IMR-90 (cell line): ENCODE data around the gene P2RY10.

Source experiments
- BHLHE40 ChIP-seq: fragments of 150-350 bp; IDR thresholded peaks from 2 replicates; pipeline ENCODE4 v1.6.1; 2016; ENCODE audit warnings: mild to moderate bottlenecking, low read depth, low read length
- CEBPB ChIP-seq: IDR thresholded peaks from 2 replicates; pipeline ENCODE4 v1.6.1; 2012; ENCODE audit warnings: low read depth, low read length, improper control_type of control experiment
- CHD1 ChIP-seq: IDR thresholded peaks from 2 replicates; pipeline ENCODE4 v1.6.1; 2012; ENCODE audit warnings: low read depth, low read length, improper control_type of control experiment
- CTCF ChIP-seq: conservative IDR thresholded peaks from 2 replicates; pipeline ENCODE4 v1.5.1; 2012; ENCODE audit warnings: mild to moderate bottlenecking, low read depth, low read length, improper control_type of control experiment
- FOS ChIP-seq: fragments of 150-350 bp; IDR thresholded peaks from 2 replicates; pipeline ENCODE4 v1.6.1; 2016; ENCODE audit warnings: low read depth, low read length
- MAFK ChIP-seq: IDR thresholded peaks from 2 replicates; pipeline ENCODE4 v1.6.1; 2012; ENCODE audit warnings: low read depth, low read length, improper control_type of control experiment
- MAZ ChIP-seq: IDR thresholded peaks from 2 replicates; pipeline ENCODE4 v1.6.1; 2012; ENCODE audit warnings: low read depth, mild to moderate bottlenecking, low read length, improper control_type of control experiment, moderate library complexity, borderline replicate concordance
- MXI1 ChIP-seq: IDR thresholded peaks from 2 replicates; pipeline ENCODE4 v1.6.1; 2012; ENCODE audit warnings: low read depth, mild to moderate bottlenecking, low read length, moderate library complexity, borderline replicate concordance
- POLR2A ChIP-seq: IDR thresholded peaks from 2 replicates; pipeline ENCODE4 v1.6.1; 2012; ENCODE audit warnings: mild to moderate bottlenecking, low read depth, low read length
- RAD21 ChIP-seq: IDR thresholded peaks from 2 replicates; pipeline ENCODE4 v1.6.1; 2012; ENCODE audit warnings: low read length, improper control_type of control experiment
- RFX5 ChIP-seq: IDR thresholded peaks from 2 replicates; pipeline ENCODE4 v1.8.0; 2012; ENCODE audit warnings: low read depth, mild to moderate bottlenecking, low read length, moderate library complexity
- SMC3 ChIP-seq: fragments of 150-350 bp; IDR thresholded peaks from 2 replicates; pipeline ENCODE4 v1.6.1; 2016; ENCODE audit warnings: low read depth, mild to moderate bottlenecking, antibody characterized with exemption, low read length, moderate library complexity
- TF ChIP-seq, protein P1 (sequence below): fragments of 150-350 bp; IDR thresholded peaks from 2 replicates; pipeline ENCODE4 v1.6.1; 2017; ENCODE audit warnings: mild to moderate bottlenecking, antibody characterized with exemption, low read length, low read depth

DNA sequence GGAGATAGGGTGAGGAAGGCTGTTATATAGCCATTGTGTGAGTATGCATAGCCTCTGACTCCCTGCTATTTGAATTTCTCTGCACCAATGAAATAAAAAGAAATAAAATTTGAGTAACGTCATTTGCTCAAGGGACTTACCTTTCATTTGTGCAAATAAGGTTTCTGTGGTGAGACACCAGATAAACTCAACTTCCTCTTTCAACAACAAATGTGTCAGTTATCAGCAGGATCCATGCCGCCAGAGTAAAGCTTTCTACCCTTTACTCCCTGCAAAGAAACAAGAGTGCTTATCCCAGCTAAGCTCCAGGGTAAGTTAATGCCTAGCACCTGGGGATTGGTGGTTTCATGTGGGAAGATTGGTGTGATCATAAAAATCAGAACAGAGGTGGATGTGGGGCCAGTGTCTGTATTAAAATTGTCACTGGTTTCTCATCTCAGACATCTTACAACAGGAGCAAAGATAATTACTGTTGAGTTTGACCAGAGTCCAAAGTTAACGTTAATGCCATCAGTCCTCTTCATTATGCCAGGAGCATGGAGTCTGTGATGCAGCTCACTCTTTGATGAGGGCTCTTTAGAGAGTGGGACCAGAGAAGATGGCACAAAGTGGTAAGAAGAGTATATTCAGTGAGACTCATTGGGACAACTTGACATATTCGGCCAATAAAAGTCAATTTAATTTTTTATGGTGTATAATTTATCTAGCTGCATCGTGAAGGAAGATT, at the start of gene P2RY10:
- TF ChIP-seq CTCF (no peak), MAZ (no peak), SMC3 (no peak), POLR2A (no peak), MAFK (no peak), BHLHE40 (no peak), CEBPB (no peak), RFX5 (no peak), RAD21 (no peak), FOS (no peak), CHD1 (no peak), MXI1 (no peak)
- TF ChIP-seq, protein P1, sequence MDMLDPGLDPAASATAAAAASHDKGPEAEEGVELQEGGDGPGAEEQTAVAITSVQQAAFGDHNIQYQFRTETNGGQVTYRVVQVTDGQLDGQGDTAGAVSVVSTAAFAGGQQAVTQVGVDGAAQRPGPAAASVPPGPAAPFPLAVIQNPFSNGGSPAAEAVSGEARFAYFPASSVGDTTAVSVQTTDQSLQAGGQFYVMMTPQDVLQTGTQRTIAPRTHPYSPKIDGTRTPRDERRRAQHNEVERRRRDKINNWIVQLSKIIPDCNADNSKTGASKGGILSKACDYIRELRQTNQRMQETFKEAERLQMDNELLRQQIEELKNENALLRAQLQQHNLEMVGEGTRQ: no peak
